WTC11 (cell line): ENCODE results near the gene GALNT6. TPM values are rescaled to one million over a fixed set of nuclear protein-coding genes. Genes with fewer than 3 reads are reported as not detected.

Experiments used
- ATAC-seq: fragments of 200-7000 bp; cut with Tn5 transposase; 2 replicates; pipeline ENCODE4 v1.10.0; 2021; ENCODE audit warnings: mild to moderate bottlenecking, moderate library complexity
- CTCF ChIA-PET: fragments of 300-600 bp; sonication (Branson Sonifier 250); formaldehyde crosslinking; loops from one replicate; lab custom pipeline; 2021; ENCODE audit warnings: antibody characterized with exemption; lab: Charles Lee
- POLR2A ChIA-PET: fragments of 350-600 bp; sonication (Branson Sonifier 250); formaldehyde crosslinking; loops from one replicate; lab custom pipeline; 2021; ENCODE audit warnings: antibody characterized with exemption; lab: Charles Lee
- DNase-seq: peaks from one replicate; pipeline ENCODE4 v3.0.0; 2021; ENCODE audit warnings: low spot score
- H3K27ac Mint-ChIP-seq: 2 replicates; pipeline ENCODE4 v1.8.0; 2021; ENCODE audit warnings: mixed read lengths
- H3K27me3 Mint-ChIP-seq: 2 replicates; pipeline ENCODE4 v1.8.0; 2021; ENCODE audit warnings: low read depth, mild to moderate bottlenecking, moderate library complexity, mixed read lengths
- H3K36me3 Mint-ChIP-seq: 2 replicates; pipeline ENCODE4 v1.8.0; 2021; ENCODE audit warnings: mixed read lengths
- H3K4me1 Mint-ChIP-seq: 2 replicates; pipeline ENCODE4 v1.8.0; 2022; ENCODE audit warnings: mixed read lengths
- H3K4me3 Mint-ChIP-seq: 2 replicates; pipeline ENCODE4 v1.8.0; 2021; ENCODE audit warnings: mild to moderate bottlenecking, moderate library complexity, mixed read lengths
- H3K9me3 Mint-ChIP-seq: 2 replicates; pipeline ENCODE4 v1.8.0; 2021; ENCODE audit warnings: mixed read lengths
- CDX4 ChIP-seq: fragments of 250-450 bp; sonication (Bioruptor Pico); IDR thresholded peaks from 2 replicates; pipeline ENCODE4 v1.9.0; 2021; ENCODE audit warnings: moderate library complexity, mild to moderate bottlenecking, inconsistent platforms, borderline replicate concordance
- CTCF ChIP-seq: fragments of 200-600 bp; IDR thresholded peaks from 2 replicates; pipeline ENCODE4 v1.8.0; 2022; ENCODE audit warnings: antibody characterized with exemption
- E2F1 ChIP-seq: sonication (generic); formaldehyde crosslinking; IDR thresholded peaks from 2 replicates; pipeline ENCODE4 v1.8.0; 2022; ENCODE audit warnings: mild to moderate bottlenecking, missing genetic modification reagents
- E2F4 ChIP-seq: sonication (generic); formaldehyde crosslinking; IDR thresholded peaks from 2 replicates; pipeline ENCODE4 v1.8.1; 2022; ENCODE audit warnings: low read depth, mild to moderate bottlenecking, moderate library complexity, missing genetic modification reagents, borderline replicate concordance
- ERG ChIP-seq: fragments of 250-450 bp; sonication (Bioruptor Pico); IDR thresholded peaks from 2 replicates; pipeline ENCODE4 v1.8.0; 2021; ENCODE audit warnings: mild to moderate bottlenecking
- FOXJ3 ChIP-seq: sonication (generic); formaldehyde crosslinking; IDR thresholded peaks from 2 replicates; pipeline ENCODE4 v1.9.0; 2021; ENCODE audit warnings: missing genetic modification reagents, mild to moderate bottlenecking, borderline replicate concordance
- GABPB1 ChIP-seq: sonication (generic); formaldehyde crosslinking; IDR thresholded peaks from 2 replicates; pipeline ENCODE4 v1.8.1; 2023; ENCODE audit warnings: mild to moderate bottlenecking, missing genetic modification reagents
- HMGXB4 ChIP-seq: sonication (generic); formaldehyde crosslinking; IDR thresholded peaks from 2 replicates; pipeline ENCODE4 v1.8.1; 2023; ENCODE audit warnings: mild to moderate bottlenecking, moderate library complexity, missing genetic modification reagents
- IRF1 ChIP-seq: sonication (generic); formaldehyde crosslinking; IDR thresholded peaks from 2 replicates; pipeline ENCODE4 v1.8.0; 2023; ENCODE audit warnings: missing genetic modification reagents
- JAZF1 ChIP-seq: fragments of 250-450 bp; sonication (Bioruptor Pico); IDR thresholded peaks from 2 replicates; pipeline ENCODE4 v1.9.0; 2021; ENCODE audit warnings: moderate library complexity, mild to moderate bottlenecking, inconsistent platforms
- KAT7 ChIP-seq: sonication (generic); formaldehyde crosslinking; IDR thresholded peaks from 2 replicates; pipeline ENCODE4 v1.8.1; 2023; ENCODE audit warnings: missing genetic modification reagents, mild to moderate bottlenecking, borderline replicate concordance
- PRRX2 ChIP-seq: fragments of 250-450 bp; sonication (Bioruptor Pico); IDR thresholded peaks from 2 replicates; pipeline ENCODE4 v1.8.0; 2021; ENCODE audit warnings: mild to moderate bottlenecking
- RELA ChIP-seq: sonication (generic); formaldehyde crosslinking; IDR thresholded peaks from 2 replicates; pipeline ENCODE4 v1.8.1; 2022; ENCODE audit warnings: missing genetic modification reagents, mild to moderate bottlenecking, borderline replicate concordance
- SMAD4 ChIP-seq: sonication (generic); formaldehyde crosslinking; IDR thresholded peaks from 2 replicates; pipeline ENCODE4 v1.8.0; 2022; ENCODE audit warnings: mild to moderate bottlenecking, missing genetic modification reagents
- ZNF281 ChIP-seq: sonication (generic); formaldehyde crosslinking; IDR thresholded peaks from 2 replicates; pipeline ENCODE4 v1.8.0; 2023; ENCODE audit warnings: mild to moderate bottlenecking, missing genetic modification reagents
- ZNF425 ChIP-seq: fragments of 250-450 bp; sonication (Bioruptor Pico); conservative IDR thresholded peaks from 2 replicates; pipeline ENCODE4 v1.9.0; 2021; ENCODE audit warnings: mild to moderate bottlenecking
- total RNA-seq: library from RNA; stranded (reverse); gene quantifications from 3 replicates; pipeline ENCODE4 v1.2.3, GENCODE V29; 2021

The GALNT6 gene
- total RNA-seq, 1 experiment from 2014 or later = 18.3 TPM

GRCh38 chr12:51357374-51358047 lies 33.7 kb downstream of the GALNT6 start (continued):
- TF ChIP-seq E2F1 (CRISPR knock-in tag) (no peak), FOXJ3 (CRISPR knock-in tag) (no peak), HMGXB4 (CRISPR knock-in tag) (no peak)

- Mint-ChIP-seq H3K27me3 (no peaks in the 10 kb centered on the region; the same call in 1 of the 2 replicates), H3K4me1 (peaks cover 10% of the 10 kb centered on the region), H3K27ac (no peak overlapping the region), H3K4me3 (no peak overlapping the region), H3K36me3 (peaks cover 1% of the 10 kb centered on the region; the same call in 1 of the 2 replicates), H3K9me3 (no peaks in the 10 kb centered on the region)
- POLR2A ChIA-PET = no interaction called here
- DNase-seq (peak; percentile 84), ATAC-seq (peak; percentile 97)
- CTCF ChIA-PET = interaction anchor here (0.6 to 4.0 kb wide), 11 partner anchors 10 to 326 kb away, joined by 3 to 39 read pairs (median 4); partner anchors contain the start of genes GALNT6, POU6F1, SLC11A2 and SMAGP
- TF ChIP-seq CTCF = peak; percentile 74
- no peak for TF ChIP-seq ZNF281
- TF ChIP-seq ZNF425 (CRISPR knock-in tag) = no peak
- no peak for TF ChIP-seq KAT7 (CRISPR knock-in tag)
- no peak for TF ChIP-seq SMAD4 (CRISPR knock-in tag)
These were observed 39.2 kb downstream of the GALNT6 start for GRCh38 chr12:51351913-51352532.

GRCh38 chr12:51349026-51349425 lies 42.2 kb downstream of the GALNT6 start:
- ChIA-PET POLR2A (interaction anchor here (0.6 kb wide), 1 partner anchor 317 kb away, joined by 3 read pairs; no protein-coding TSS in a partner anchor), CTCF (interaction anchor here (3.4 to 4.0 kb wide), 2 partner anchors 8 to 79 kb away, joined by 30 to 39 read pairs; partner anchors contain the start of gene SMAGP)
- peaks cover 13% of the 10 kb centered on the region for H3K4me1 Mint-ChIP-seq
- ATAC-seq (no peak), DNase-seq (no peak)
- H3K9me3 Mint-ChIP-seq = no peaks in the 10 kb centered on the region
- H3K4me3 Mint-ChIP-seq = no peak overlapping the region
- no peaks in the 10 kb centered on the region; the same call in 1 of the 2 replicates for H3K27me3 Mint-ChIP-seq
- no peaks in the 10 kb centered on the region for H3K36me3 Mint-ChIP-seq
- no peak overlapping the region for H3K27ac Mint-ChIP-seq
- TF ChIP-seq JAZF1 (CRISPR knock-in tag) (no peak), E2F4 (CRISPR knock-in tag) (no peak), ERG (no peak), PRRX2 (CRISPR knock-in tag) (no peak), GABPB1 (CRISPR knock-in tag) (no peak), IRF1 (no peak), CDX4 (CRISPR knock-in tag) (no peak), RELA (no peak)
- TF ChIP-seq, all 79 proteins: peak for 0
